Gastrocnemius medialis (tissue), 4 donors: ENCODE results near the gene GALNT2.

Experiments
- POLR2A ChIP-seq, 2 donors: fragments of 450-650 bp; IDR thresholded peaks; one replicate each; pipeline ENCODE4 v1.6.1; 2017; ENCODE audit warnings: antibody characterized with exemption in 2 of 2, mild to moderate bottlenecking in 2 of 2, moderate library complexity in 2 of 2
- TF ChIP-seq, protein P1 (sequence below), 5 experiments: fragments of 450-650 bp in 3 of 5; fragments of 200-600 bp in 2 of 5; sonication (generic) in 2 of 5; IDR thresholded peaks in 4 of 5; conservative IDR thresholded peaks in 1 of 5; 1 replicate in 4 of 5; 2 replicates in 1 of 5; pipeline ENCODE4 v1.5.1; 2016 to 2019; ENCODE audit warnings: antibody characterized with exemption in 5 of 5, mild to moderate bottlenecking in 3 of 5, moderate library complexity in 3 of 5

- TF ChIP-seq, protein P1, sequence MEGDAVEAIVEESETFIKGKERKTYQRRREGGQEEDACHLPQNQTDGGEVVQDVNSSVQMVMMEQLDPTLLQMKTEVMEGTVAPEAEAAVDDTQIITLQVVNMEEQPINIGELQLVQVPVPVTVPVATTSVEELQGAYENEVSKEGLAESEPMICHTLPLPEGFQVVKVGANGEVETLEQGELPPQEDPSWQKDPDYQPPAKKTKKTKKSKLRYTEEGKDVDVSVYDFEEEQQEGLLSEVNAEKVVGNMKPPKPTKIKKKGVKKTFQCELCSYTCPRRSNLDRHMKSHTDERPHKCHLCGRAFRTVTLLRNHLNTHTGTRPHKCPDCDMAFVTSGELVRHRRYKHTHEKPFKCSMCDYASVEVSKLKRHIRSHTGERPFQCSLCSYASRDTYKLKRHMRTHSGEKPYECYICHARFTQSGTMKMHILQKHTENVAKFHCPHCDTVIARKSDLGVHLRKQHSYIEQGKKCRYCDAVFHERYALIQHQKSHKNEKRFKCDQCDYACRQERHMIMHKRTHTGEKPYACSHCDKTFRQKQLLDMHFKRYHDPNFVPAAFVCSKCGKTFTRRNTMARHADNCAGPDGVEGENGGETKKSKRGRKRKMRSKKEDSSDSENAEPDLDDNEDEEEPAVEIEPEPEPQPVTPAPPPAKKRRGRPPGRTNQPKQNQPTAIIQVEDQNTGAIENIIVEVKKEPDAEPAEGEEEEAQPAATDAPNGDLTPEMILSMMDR (IDR thresholded peaks at IDR 0.05 in 4 of 5, conservative IDR thresholded peaks at IDR 0.05 in 1 of 5), result no peak
- TF ChIP-seq POLR2A (IDR thresholded peaks at IDR 0.05), result no peak
These were observed 83.6 kb downstream of the GALNT2 start for GRCh38 chr1:230150615-230151014.
